AG20443 (cell line): ENCODE results near the gene PTPRT.

Experiments used
- DNase-seq: peaks from one replicate; pipeline ENCODE4 v3.0.0; 2012; ENCODE audit warnings: low spot score, mixed read lengths

PTPRT gene

GRCh38 chr20:42191140-42191860 lies 998.4 kb downstream of the PTPRT start:
- DNase-seq, result no peak

- DNase-seq, result no peak
Measured at GRCh38 chr20:42190084-42190483, 999.6 kb downstream of the PTPRT start.

- no peak for DNase-seq
Measured at GRCh38 chr20:42186337-42186736, 1003.4 kb downstream of the PTPRT start.

GRCh38 chr20:42183147-42183546 lies 1006.6 kb downstream of the PTPRT start:
- no peak for DNase-seq

- no peak for DNase-seq
Measured at GRCh38 chr20:42181064-42181463, 1008.6 kb downstream of the PTPRT start.

- no peak for DNase-seq
Measured at GRCh38 chr20:42179768-42180167, 1009.9 kb downstream of the PTPRT start.

GRCh38 chr20:42173440-42173839 lies 1016.3 kb downstream of the PTPRT start:
- no peak for DNase-seq

- no peak for DNase-seq
Measured at GRCh38 chr20:42164121-42164890, 1025.4 kb downstream of the PTPRT start.

- no peak for DNase-seq
Measured at GRCh38 chr20:42161228-42161829, 1028.4 kb downstream of the PTPRT start.

GRCh38 chr20:42159808-42160207 lies 1029.9 kb downstream of the PTPRT start:
- no peak for DNase-seq

GRCh38 chr20:42158272-42158671 lies 1031.4 kb downstream of the PTPRT start:
- DNase-seq, result no peak

GRCh38 chr20:42155586-42155985 lies 1034.1 kb downstream of the PTPRT start:
- no peak for DNase-seq

- no peak for DNase-seq
Measured at GRCh38 chr20:42152575-42152974, 1037.1 kb downstream of the PTPRT start.

- DNase-seq, result no peak
Measured at GRCh38 chr20:42150230-42150629, 1039.5 kb downstream of the PTPRT start.

- DNase-seq, result no peak
Measured at GRCh38 chr20:42138729-42139128, 1051.0 kb downstream of the PTPRT start.

GRCh38 chr20:42134265-42135098 lies 1055.2 kb downstream of the PTPRT start:
- no peak for DNase-seq

- DNase-seq, result no peak
Measured at GRCh38 chr20:42130810-42131596, 1058.7 kb downstream of the PTPRT start.

- no peak for DNase-seq
Measured at GRCh38 chr20:42125426-42125825, 1064.3 kb downstream of the PTPRT start.

GRCh38 chr20:42123981-42124473 lies 1065.7 kb downstream of the PTPRT start:
- DNase-seq, result no peak

GRCh38 chr20:42118409-42119125 lies 1071.1 kb downstream of the PTPRT start:
- no peak for DNase-seq

- no peak for DNase-seq
Measured at GRCh38 chr20:42118001-42118400, 1071.7 kb downstream of the PTPRT start.
